Amygdala (tissue), 56 donors: ENCODE data around the gene PLCD1.
A peak's percentile ranks its signal among the peaks of the same experiment; 100 is the strongest.
"Not testable (repeated sequence)": the region's sequence is repeated elsewhere in the genome, so short reads cannot be mapped to it uniquely, and the experiment has no call there.

Experiments used
- DNase-seq, 56 donors: peaks; one replicate each; lab custom pipeline; 2025; lab: John Stamatoyannopoulos, UW

The PLCD1 gene

GRCh38 chr3:38029400-38030125 is at the start of gene PLCD1:
Gene PLCD1 (minus strand): TSS chr3:38029642. CDS start chr3:38029539, 103 bp downstream.
- peak in 42 of 56 donors; percentile 5 to 83 (median 50) for DNase-seq

GRCh38 chr3:38077073-38077472 is 47.6 kb upstream of the PLCD1 start:
- DNase-seq, result not testable (repeated sequence)

- no peak for DNase-seq
Observed at GRCh38 chr3:38070013-38070412, 40.6 kb upstream of the PLCD1 start.

- DNase-seq, result no peak
Observed at GRCh38 chr3:38067508-38068233, 38.2 kb upstream of the PLCD1 start.

GRCh38 chr3:38064453-38064852 is 35.0 kb upstream of the PLCD1 start:
- not testable (repeated sequence) for DNase-seq

- no peak for DNase-seq
Observed at GRCh38 chr3:38062809-38063208, 33.4 kb upstream of the PLCD1 start.

GRCh38 chr3:38059591-38059990 is 30.1 kb upstream of the PLCD1 start:
- DNase-seq, result no peak

GRCh38 chr3:38059148-38059547 is 29.7 kb upstream of the PLCD1 start:
- no peak for DNase-seq

- no peak for DNase-seq
Observed at GRCh38 chr3:38054499-38055001, 25.1 kb upstream of the PLCD1 start.

- DNase-seq, result not testable (repeated sequence)
Observed at GRCh38 chr3:38053813-38054498, 24.5 kb upstream of the PLCD1 start.

GRCh38 chr3:38053286-38053685 is 23.8 kb upstream of the PLCD1 start:
- DNase-seq, result not testable (repeated sequence)

- no peak for DNase-seq
Observed at GRCh38 chr3:38051131-38051530, 21.7 kb upstream of the PLCD1 start.

- DNase-seq, result peak in 1 of 56 donors; percentile 20
Observed at GRCh38 chr3:38049358-38050126, 20.1 kb upstream of the PLCD1 start.

- DNase-seq, result no peak
Observed at GRCh38 chr3:38047896-38048295, 18.5 kb upstream of the PLCD1 start.

- DNase-seq, result no peak
Observed at GRCh38 chr3:38046821-38047220, 17.4 kb upstream of the PLCD1 start.

GRCh38 chr3:38046027-38046426 is 16.6 kb upstream of the PLCD1 start:
- no peak for DNase-seq

GRCh38 chr3:38043486-38043885 is 14.0 kb upstream of the PLCD1 start:
- no peak for DNase-seq

- DNase-seq, result no peak
Observed at GRCh38 chr3:38040401-38040800, 11.0 kb upstream of the PLCD1 start.

- peak in 37 of 56 donors; percentile 6 to 77 (median 37) for DNase-seq
Observed at GRCh38 chr3:38039899-38040261, 10.4 kb upstream of the PLCD1 start.
